Epithelial cell of esophagus (primary cell): ENCODE results near the gene RNF126.

Experiments
- DNase-seq: peaks from one replicate; pipeline ENCODE4 v3.0.0; 2010; ENCODE audit warnings: low read depth
- H3K4me3 ChIP-seq: 2 replicates; pipeline ENCODE4 v1.5.1; 2011; ENCODE audit warnings: mild to moderate bottlenecking, low read length, control low read depth
- TF ChIP-seq, protein P1 (sequence below): IDR thresholded peaks from 2 replicates; pipeline ENCODE4 v1.5.1; 2011; ENCODE audit warnings: low read depth, mild to moderate bottlenecking, low read length, control low read depth, inconsistent platforms; ENCODE audit not compliant: insufficient read depth; ENCODE audit errors: missing control alignments

The RNF126 gene

DNA sequence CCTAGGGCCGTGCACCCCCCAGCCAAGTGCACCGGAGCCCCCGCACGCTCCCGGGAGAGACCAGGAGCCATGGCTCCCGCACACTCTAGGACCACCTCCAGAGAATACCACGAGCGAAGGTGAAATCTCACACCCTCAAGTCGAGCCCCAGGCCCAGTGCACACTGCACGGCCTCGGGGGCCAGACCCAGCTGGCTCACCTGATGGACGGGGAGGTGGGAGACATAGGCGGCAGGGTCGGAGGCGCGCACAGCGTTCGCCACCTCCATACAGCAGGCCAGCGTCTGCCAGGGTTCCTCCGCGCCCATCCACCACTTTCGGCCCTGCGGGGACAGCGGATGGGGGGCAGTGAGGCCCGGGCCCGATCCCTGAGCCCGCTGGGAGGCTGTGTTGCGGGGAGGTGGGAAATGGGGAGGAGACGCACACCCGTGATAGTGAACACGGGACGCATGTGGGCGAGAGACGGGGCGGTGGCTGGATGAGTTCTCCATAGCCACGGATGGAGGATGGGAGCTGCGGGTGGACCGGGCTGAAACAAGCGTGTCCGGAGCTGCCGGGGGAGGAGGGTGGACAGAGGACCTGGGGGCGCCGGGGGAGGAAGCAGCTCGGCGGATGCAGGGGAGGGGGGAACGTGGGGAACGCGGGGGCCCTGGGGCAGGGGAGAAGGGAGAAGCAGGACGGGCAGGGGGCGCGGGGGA lies 42.7 kb downstream of the RNF126 start:
- DNase-seq, result no peak
- TF ChIP-seq, protein P1, sequence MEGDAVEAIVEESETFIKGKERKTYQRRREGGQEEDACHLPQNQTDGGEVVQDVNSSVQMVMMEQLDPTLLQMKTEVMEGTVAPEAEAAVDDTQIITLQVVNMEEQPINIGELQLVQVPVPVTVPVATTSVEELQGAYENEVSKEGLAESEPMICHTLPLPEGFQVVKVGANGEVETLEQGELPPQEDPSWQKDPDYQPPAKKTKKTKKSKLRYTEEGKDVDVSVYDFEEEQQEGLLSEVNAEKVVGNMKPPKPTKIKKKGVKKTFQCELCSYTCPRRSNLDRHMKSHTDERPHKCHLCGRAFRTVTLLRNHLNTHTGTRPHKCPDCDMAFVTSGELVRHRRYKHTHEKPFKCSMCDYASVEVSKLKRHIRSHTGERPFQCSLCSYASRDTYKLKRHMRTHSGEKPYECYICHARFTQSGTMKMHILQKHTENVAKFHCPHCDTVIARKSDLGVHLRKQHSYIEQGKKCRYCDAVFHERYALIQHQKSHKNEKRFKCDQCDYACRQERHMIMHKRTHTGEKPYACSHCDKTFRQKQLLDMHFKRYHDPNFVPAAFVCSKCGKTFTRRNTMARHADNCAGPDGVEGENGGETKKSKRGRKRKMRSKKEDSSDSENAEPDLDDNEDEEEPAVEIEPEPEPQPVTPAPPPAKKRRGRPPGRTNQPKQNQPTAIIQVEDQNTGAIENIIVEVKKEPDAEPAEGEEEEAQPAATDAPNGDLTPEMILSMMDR, result no peak

DNA sequence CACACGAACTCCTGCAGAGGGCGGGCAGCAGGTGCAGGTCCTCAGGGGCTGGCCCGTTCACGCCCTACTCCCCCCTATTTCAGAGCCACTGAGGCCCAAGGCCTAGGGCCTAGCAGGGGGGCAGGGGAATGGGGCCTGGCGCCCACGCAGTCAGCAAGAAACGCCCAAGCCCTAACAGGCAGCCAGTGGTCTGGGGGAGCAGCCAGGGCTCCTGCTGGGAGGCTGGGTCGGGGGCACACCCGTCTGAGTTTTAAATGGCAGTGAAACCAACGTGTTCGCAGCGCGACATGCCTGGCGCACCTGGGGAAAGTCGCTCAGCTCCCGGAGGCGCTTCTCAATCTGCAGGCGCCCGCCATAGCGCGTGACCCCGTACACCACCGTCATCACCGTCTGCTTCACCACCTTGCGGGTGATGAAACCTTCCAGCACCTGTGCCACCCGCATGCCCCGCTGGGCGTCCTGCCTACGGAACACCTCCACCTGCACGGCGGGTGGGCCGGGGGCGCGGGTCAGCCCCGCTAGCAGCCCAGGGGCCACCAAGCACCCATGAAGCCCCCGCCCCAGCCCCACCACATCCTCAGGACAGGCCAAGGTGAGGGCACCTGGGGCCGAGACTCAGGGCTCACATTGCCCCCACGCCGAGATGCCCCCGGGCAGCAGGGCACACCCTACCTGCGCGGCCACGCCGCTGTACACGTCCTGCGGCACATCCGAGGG lies 43.6 kb downstream of the RNF126 start:
- TF ChIP-seq, protein P1, result no peak
- no peak for DNase-seq
- H3K4me3 ChIP-seq, result no peak overlapping the region

More for the DNA sequence above, 42.7 kb downstream of the RNF126 start:
- no peak overlapping the region for H3K4me3 ChIP-seq

DNA sequence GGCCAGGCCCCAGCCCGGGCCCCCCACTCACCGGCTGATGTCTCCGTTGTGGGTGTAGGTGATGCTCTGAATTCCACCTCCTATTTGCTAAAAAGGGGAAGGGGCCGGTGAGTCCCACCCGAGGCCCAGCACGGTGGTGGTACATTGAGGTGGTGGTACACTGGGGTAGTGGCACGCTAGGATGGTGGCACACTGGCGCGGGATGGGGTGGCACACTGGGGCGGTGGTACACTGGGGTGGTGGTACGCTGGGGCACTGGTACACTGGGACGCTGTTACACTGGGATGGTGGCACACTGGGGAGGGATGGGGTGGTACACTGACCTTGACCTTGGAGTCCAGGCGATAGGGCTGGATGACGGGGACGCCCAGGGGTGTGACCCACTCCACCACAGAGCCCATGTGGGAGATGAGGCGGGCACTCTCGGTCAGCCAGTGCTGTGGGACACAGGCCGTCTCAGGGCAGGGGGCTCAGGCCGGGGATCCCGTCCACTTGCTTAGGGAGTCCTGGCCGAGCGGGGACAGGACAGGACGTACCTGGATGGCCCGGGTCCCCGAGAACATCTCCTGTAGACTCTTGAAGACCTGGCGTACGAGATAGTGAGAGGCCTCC lies 44.2 kb downstream of the RNF126 start:
- H3K4me3 ChIP-seq, result no peak overlapping the region
- TF ChIP-seq, protein P1, result no peak
- no peak for DNase-seq

DNA sequence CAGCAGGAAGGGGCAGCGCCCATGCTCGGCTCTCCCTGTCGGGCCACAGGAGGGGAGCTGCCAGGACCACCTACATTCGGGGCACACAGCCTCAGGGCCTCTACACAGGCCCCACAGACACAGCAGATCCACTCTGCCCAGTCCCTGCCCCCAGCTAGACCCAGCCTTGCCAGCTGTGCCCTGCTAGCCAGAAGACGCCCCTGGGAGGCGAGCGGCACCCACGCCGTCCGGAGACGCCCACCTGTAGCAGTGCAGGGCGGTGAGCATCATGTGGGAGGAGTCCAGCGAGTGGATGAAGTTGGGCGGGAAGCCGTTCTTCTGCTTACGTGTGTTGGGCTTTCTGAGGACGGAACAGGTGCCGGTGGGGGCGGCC lies 44.8 kb downstream of the RNF126 start:
- no peak for DNase-seq
- TF ChIP-seq, protein P1, result no peak
- no peak overlapping the region for H3K4me3 ChIP-seq

DNA sequence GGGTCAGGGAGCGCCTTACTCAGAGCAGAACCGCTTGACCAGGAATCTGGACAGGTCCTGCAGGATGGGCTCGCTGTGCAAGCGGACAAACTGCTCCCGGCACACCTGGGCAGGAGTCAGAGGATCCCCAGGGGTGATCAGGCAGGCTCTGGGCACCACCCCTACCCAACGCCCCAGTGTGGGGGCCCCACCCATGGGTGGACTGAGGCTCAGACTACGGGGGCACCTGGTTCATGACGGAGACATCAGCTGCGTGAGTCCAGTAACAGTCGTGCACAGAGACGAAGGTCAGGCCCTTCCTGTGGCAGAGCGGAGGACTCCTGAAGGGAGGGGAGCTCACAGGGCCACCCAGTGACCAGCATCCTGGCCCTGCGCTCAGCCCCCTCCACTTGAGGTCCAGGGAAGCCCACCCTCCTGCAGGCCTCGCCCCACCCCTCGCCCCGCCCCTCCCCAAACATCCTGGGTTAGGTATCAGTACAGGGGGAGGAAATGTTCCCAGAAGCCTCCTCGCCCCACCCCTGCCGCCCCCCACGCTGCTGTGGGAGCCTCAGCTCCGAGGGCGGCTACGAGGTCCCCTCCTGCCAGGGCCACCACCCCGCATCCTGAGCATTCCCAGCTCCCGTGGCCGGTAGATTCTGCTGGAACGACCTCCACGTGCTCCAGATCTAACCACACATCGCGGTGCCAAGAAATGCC lies 45.3 kb downstream of the RNF126 start:
- H3K4me3 ChIP-seq, result no peak overlapping the region
- no peak for DNase-seq
- TF ChIP-seq, protein P1, result no peak

DNA sequence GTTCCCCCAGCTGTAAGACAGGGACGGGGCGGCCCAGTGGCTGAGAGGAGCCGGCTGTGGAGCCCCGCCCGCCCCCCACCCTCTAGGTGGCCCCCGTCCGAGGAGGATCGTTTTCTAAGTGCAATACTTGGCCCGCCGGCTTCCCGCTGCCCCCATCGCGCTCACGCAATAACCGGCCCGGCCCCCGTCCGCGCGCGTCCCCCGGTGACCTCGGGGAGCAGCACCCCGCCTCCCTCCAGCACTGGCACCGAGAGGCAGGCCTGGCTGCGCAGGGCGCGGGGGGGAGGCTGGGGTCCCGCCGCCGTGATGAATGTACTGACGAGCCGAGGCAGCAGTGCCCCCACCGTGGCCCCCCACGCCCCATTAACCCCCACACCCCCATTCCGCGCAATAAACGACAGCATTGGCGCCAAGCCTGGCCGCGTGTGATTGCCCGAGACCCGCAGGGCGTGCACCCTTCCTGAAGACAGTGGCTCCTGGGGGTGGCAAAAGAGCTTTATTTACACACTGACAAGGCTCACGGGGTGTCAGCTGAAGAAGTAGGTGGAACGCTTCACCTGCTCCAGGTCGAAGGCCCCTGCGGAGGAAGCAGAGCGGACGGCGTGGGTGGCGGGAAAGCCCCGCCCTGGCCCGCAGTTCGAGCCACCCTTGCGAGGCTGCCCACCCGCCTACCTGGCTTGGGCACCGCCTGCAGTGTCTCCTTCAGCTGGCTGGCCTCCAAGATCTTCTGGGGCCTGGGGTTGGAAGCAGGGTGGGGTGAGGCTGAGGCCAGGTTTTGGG lies 46.1 kb downstream of the RNF126 start:
- DNase-seq, result no peak
- H3K4me3 ChIP-seq, result no peak overlapping the region
- TF ChIP-seq, protein P1, result no peak
